Mucosa of stomach (tissue), 1 donor: ENCODE data around the gene PLXNA2.

Experiments used
- H3K27me3 ChIP-seq: one replicate; pipeline ENCODE4 v1.7.0; 2013; ENCODE audit warnings: mild to moderate bottlenecking, low read length; ENCODE audit not compliant: control insufficient read depth, insufficient read depth
- H3K36me3 ChIP-seq: one replicate; pipeline ENCODE4 v1.7.0; 2013; ENCODE audit warnings: low read length; ENCODE audit not compliant: control insufficient read depth, insufficient read depth
- H3K4me1 ChIP-seq: one replicate; pipeline ENCODE4 v1.7.0; 2013; ENCODE audit warnings: mild to moderate bottlenecking, low read length; ENCODE audit not compliant: control insufficient read depth, insufficient read depth
- H3K4me3 ChIP-seq: one replicate; pipeline ENCODE4 v1.7.0; 2013; ENCODE audit warnings: low read length
- H3K9ac ChIP-seq: one replicate; pipeline ENCODE4 v1.7.0; 2013; ENCODE audit warnings: mild to moderate bottlenecking, low read length, moderate library complexity
- H3K9me3 ChIP-seq: one replicate; pipeline ENCODE4 v1.7.0; 2013; ENCODE audit warnings: mild to moderate bottlenecking, low read length, moderate library complexity; ENCODE audit not compliant: control insufficient read depth
- donor health status: Pancreatic carcinoma.

The PLXNA2 gene

DNA sequence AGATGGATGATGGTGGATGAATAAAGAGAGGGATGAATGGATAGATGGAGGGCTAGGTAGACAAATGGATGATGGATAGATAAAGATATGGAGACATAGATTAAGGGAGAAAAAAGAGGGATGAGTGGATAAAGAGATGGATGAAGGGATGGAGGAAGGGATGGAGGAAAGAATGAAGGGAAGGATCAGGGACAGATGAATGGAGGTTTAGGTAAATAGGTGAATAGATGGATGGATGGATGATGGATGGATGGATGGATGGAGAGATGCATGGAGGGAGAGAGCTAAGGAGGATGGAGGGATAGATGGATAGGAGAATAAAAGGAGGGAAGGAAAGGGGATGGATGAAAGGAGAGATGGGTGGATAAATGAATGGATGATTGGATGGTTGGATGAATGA is 28.8 kb downstream of the PLXNA2 start:
- H3K9ac ChIP-seq = no peak overlapping the region
- H3K36me3 ChIP-seq = peaks cover 15% of the 10 kb centered on the region
- H3K27me3 ChIP-seq = no peaks in the 10 kb centered on the region
- H3K9me3 ChIP-seq = no peaks in the 10 kb centered on the region
- H3K4me3 ChIP-seq = no peak overlapping the region
- peaks cover 12% of the 10 kb centered on the region for H3K4me1 ChIP-seq

- H3K27me3 ChIP-seq = no peaks in the 10 kb centered on the region
- no peaks in the 10 kb centered on the region for H3K9me3 ChIP-seq
- peaks cover 12% of the 10 kb centered on the region for H3K4me1 ChIP-seq
- no peak overlapping the region for H3K9ac ChIP-seq
- H3K4me3 ChIP-seq = no peak overlapping the region
- peaks cover 15% of the 10 kb centered on the region for H3K36me3 ChIP-seq
Measured at GRCh38 chr1:208213786-208214185, 30.4 kb downstream of the PLXNA2 start.

- Histone ChIP-seq H3K9me3 (no peaks in the 10 kb centered on the region), H3K4me3 (no peak overlapping the region), H3K27me3 (no peaks in the 10 kb centered on the region), H3K9ac (no peak overlapping the region), H3K4me1 (peaks cover 17% of the 10 kb centered on the region), H3K36me3 (peaks cover 15% of the 10 kb centered on the region)
Measured at GRCh38 chr1:208212893-208213292, 31.3 kb downstream of the PLXNA2 start.

GRCh38 chr1:208211921-208212843 is 32.0 kb downstream of the PLXNA2 start:
- Histone ChIP-seq H3K36me3 (peaks cover 12% of the 10 kb centered on the region), H3K4me1 (peaks cover 25% of the 10 kb centered on the region), H3K27me3 (no peaks in the 10 kb centered on the region)

GRCh38 chr1:208209896-208210589 is 34.1 kb downstream of the PLXNA2 start:
- Histone ChIP-seq H3K9ac (no peak overlapping the region), H3K4me1 (peaks cover 35% of the 10 kb centered on the region), H3K36me3 (peaks cover 7% of the 10 kb centered on the region), H3K9me3 (no peaks in the 10 kb centered on the region), H3K4me3 (no peak overlapping the region), H3K27me3 (no peaks in the 10 kb centered on the region)

More at GRCh38 chr1:208211921-208212843, 32.0 kb downstream of the PLXNA2 start:
- Histone ChIP-seq H3K9me3 (no peaks in the 10 kb centered on the region), H3K9ac (no peak overlapping the region), H3K4me3 (no peak overlapping the region)

DNA sequence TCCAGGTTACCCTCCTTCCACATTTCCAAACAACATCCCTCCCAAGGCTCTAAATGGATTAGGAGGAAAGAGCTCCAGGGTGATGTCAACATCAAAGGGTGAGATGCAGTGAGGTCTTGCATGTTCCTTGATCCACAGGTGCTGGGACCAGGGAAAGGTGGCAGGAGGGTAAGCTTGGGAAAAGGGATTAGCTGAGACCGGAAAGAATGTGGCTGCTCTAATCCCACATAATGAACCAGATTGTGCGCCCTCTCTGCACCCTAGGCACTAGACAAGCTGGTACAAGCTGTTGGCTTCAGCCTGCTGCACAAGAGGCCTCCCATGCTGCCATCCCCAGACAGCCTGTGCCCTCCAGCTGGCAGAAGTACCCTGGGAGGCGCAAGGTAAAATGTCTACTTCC is 34.9 kb downstream of the PLXNA2 start:
- Histone ChIP-seq H3K27me3 (no peaks in the 10 kb centered on the region), H3K4me1 (peaks cover 37% of the 10 kb centered on the region), H3K36me3 (peaks cover 7% of the 10 kb centered on the region), H3K4me3 (no peak overlapping the region), H3K9me3 (no peaks in the 10 kb centered on the region), H3K9ac (no peak overlapping the region)

- peaks cover 47% of the 10 kb centered on the region for H3K4me1 ChIP-seq
- H3K36me3 ChIP-seq = peaks cover 7% of the 10 kb centered on the region
- no peak overlapping the region for H3K9ac ChIP-seq
- no peaks in the 10 kb centered on the region for H3K27me3 ChIP-seq
- H3K4me3 ChIP-seq = no peak overlapping the region
- no peaks in the 10 kb centered on the region for H3K9me3 ChIP-seq
Measured at GRCh38 chr1:208208132-208208487, 36.1 kb downstream of the PLXNA2 start.

DNA sequence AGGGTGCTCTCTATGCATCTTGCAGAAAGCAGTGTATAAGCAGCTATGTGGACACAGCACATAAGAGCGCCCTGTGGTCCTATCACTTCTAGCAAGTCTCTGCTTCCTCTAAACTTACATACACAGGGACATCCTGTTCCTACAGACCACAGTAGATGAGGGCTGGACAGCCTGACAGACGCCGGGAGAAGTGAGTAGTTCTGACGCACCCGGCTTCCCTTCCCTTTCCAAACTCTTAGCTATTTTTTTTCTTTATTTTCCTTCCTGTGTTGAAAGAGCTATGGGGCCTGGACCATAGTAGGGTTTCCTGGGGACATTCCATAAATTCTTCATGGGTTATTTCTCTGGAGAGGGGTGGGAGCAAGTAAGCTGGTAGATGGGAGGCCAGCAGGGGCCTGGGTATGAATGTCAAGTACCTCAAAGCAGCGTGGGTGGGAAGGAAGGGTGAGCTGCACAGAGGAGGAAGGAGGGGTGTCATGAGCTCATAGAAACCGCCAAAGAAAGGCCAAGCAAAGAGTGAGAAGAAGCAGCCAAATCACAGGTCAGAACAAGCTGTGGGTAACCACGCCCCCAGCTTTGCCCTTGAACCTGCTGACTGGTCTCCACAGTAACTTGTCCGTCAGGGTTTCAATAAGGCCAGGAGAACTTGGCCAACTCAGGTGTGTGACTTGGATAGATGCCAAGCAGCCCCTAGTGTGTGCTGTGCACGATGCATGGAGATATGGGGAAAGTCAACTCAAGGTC is 36.6 kb downstream of the PLXNA2 start:
- Histone ChIP-seq H3K36me3 (peaks cover 7% of the 10 kb centered on the region), H3K4me1 (peaks cover 53% of the 10 kb centered on the region), H3K9ac (no peak overlapping the region)

GRCh38 chr1:208206092-208206698 is 38.0 kb downstream of the PLXNA2 start:
- Histone ChIP-seq H3K9me3 (no peaks in the 10 kb centered on the region), H3K27me3 (no peaks in the 10 kb centered on the region), H3K4me3 (no peak overlapping the region), H3K36me3 (peaks cover 7% of the 10 kb centered on the region), H3K4me1 (peaks cover 67% of the 10 kb centered on the region), H3K9ac (no peak overlapping the region)

More for the DNA sequence above, 36.6 kb downstream of the PLXNA2 start:
- H3K9me3 ChIP-seq = no peaks in the 10 kb centered on the region
- no peak overlapping the region for H3K4me3 ChIP-seq
- H3K27me3 ChIP-seq = no peaks in the 10 kb centered on the region

DNA sequence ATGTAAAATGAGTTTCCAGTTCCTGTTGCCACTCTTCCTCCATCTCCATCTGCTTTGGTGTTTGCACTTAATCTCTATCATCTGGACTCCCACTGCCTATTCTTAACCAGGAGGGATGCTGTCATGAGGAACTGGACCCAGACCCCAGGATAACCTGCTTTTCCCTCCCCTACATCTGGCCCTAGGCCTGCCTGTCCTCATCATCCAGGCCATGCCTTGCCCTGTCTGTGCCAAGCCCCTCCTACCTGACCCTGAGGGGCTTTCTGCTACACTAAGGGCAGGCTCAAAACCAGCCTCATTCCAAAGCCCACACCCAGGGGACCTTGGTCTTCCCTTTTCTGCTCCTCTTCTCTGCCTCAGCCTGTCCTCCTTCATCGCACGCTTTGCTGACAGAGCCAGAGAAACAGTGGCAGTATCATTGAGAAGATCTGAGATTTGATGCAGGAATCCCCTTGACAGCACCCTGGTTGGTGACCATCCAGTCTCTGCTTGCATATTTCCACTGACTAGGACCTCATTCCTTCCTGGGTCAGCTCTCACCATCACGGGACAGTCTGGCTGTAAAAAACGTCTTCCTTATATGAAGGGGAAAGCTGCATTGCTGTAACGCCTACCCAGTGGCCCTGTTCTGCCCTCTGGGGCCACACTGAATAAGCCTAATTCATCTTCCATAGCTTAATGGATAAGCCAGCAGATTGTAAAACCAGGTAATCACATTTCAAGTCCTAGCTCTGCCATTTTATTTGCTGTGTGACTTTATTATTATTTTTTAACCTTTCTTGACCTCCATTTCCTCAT is 38.8 kb downstream of the PLXNA2 start:
- H3K9ac ChIP-seq = no peak overlapping the region
- no peak overlapping the region for H3K4me3 ChIP-seq
- H3K27me3 ChIP-seq = no peaks in the 10 kb centered on the region
- H3K4me1 ChIP-seq = peaks cover 72% of the 10 kb centered on the region
- no peaks in the 10 kb centered on the region for H3K9me3 ChIP-seq
- H3K36me3 ChIP-seq = peaks cover 7% of the 10 kb centered on the region

DNA sequence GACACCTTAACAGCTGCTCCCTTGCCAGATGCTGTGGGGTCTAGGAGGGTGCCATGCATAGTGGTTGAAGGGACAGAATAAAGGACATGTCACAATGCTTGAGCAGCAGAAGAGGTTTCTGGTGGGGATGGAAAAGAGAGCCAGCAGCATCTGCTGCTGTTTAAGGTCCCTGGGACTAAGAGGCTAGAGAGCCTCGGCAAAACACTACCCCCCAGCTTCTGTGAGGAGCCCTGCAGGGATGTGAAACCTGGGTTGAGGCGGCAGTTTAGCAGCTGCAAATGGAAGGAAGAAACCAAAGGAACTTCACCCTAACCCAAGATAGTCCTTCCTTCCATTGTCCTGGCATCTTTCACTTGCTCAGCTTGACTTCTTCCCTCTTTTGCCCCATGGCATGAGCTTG is 39.4 kb downstream of the PLXNA2 start:
- Histone ChIP-seq H3K36me3 (peaks cover 7% of the 10 kb centered on the region), H3K4me3 (no peak overlapping the region), H3K9me3 (no peaks in the 10 kb centered on the region), H3K27me3 (no peaks in the 10 kb centered on the region), H3K9ac (no peak overlapping the region), H3K4me1 (peaks cover 77% of the 10 kb centered on the region)
